MM.1S (cell line): Measurements from ENCODE around the gene VSIR.

Source experiments
- EZH2 ChIP-seq: fragments of 300-600 bp; sonication (generic); optimal IDR thresholded peaks from 2 replicates; pipeline ENCODE3; 2017; ENCODE audit warnings: low read depth, mild to moderate bottlenecking, antibody characterized with exemption, low read length, mixed read lengths
- TF ChIP-seq, protein P1 (sequence below): fragments of 300-600 bp; sonication (generic); IDR thresholded peaks from 2 replicates; pipeline ENCODE4 v1.5.1; 2016; ENCODE audit warnings: antibody characterized with exemption, low read length, mixed read lengths

DNA sequence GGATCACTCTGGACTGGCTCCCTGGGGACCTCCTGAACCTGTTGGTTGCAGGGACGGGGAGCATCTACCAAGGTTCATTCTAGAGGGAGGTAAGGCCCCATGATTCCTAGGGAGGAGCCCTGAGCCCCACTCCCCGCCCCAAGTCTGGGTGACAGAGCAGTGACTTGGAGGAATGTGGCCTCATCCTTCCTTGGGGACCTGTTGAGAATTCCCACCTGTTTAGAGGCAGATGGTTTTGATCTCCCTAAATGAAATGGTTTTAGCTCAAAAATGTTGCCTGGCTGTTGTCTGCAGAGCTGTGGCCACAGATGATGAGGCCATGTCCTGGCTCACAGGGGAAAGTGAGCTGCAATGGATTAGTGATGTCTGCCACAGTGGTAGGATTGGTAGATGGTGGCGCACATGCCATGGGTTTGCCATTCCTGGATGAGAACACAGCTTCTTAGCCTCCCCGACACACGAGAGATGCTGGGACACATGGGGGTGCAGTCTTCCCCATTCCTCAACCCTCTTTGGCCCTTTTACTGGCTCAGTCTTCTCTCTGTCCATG lies 66.0 kb downstream of the VSIR start:
- TF ChIP-seq EZH2 = no peak
- TF ChIP-seq, protein P1, sequence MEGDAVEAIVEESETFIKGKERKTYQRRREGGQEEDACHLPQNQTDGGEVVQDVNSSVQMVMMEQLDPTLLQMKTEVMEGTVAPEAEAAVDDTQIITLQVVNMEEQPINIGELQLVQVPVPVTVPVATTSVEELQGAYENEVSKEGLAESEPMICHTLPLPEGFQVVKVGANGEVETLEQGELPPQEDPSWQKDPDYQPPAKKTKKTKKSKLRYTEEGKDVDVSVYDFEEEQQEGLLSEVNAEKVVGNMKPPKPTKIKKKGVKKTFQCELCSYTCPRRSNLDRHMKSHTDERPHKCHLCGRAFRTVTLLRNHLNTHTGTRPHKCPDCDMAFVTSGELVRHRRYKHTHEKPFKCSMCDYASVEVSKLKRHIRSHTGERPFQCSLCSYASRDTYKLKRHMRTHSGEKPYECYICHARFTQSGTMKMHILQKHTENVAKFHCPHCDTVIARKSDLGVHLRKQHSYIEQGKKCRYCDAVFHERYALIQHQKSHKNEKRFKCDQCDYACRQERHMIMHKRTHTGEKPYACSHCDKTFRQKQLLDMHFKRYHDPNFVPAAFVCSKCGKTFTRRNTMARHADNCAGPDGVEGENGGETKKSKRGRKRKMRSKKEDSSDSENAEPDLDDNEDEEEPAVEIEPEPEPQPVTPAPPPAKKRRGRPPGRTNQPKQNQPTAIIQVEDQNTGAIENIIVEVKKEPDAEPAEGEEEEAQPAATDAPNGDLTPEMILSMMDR = no peak
